Pericardium fibroblast (primary cell): ENCODE data around the gene PPARD. TPM values are rescaled to one million over a fixed set of nuclear protein-coding genes. Genes with fewer than 3 reads are reported as not detected.

ENCODE experiments used
- total RNA-seq: library from RNA; depleted of rRNA; stranded (reverse); fragments of >200 nt; gene quantifications from 2 replicates; pipeline ENCODE4 v1.2.3, GENCODE V29; 2015

Gene PPARD
- 13.9 and 17.5 TPM in 2 replicates for total RNA-seq

GRCh38 chr6:35342258-35343091, at the start of gene PPARD:
PPARD (plus strand) TSS chr6:35342558; CDS start chr6:35411088, 68,530 bp downstream.

GRCh38 chr6:35297601-35298481, 44.5 kb upstream of the PPARD start, which contains the start of gene DEF6:
DEF6 (plus strand) TSS chr6:35297818; CDS start chr6:35297857, 39 bp downstream.

GRCh38 chr6:35452183-35453090, 110.1 kb downstream of the PPARD start, which contains the start of gene FANCE:
FANCE (plus strand) TSS chr6:35452338; CDS start chr6:35452546, 208 bp downstream.

GRCh38 chr6:35468181-35468979, 126.0 kb downstream of the PPARD start, which contains the start of gene RPL10A:
RPL10A (plus strand) TSS chr6:35468401; CDS start chr6:35468435, 34 bp downstream.

Other genes starting within 250 kb of the PPARD start
- not detected in 2 replicates for gene TCP11, start 201.2 kb upstream of the PPARD start, total RNA-seq
- gene SCUBE3, start 128.6 kb upstream of the PPARD start, total RNA-seq = 3.7 and 4.2 TPM in 2 replicates
- gene ZNF76, start 82.8 kb upstream of the PPARD start, total RNA-seq = 12.3 and 16.1 TPM in 2 replicates
- gene DEF6, start 44.7 kb upstream of the PPARD start, total RNA-seq = 0.70 and 2.5 TPM in 2 replicates
- 4.9 and 5.0 TPM in 2 replicates for gene FANCE, start 109.8 kb downstream of the PPARD start, total RNA-seq
- 1,925 and 2,821 TPM in 2 replicates for gene RPL10A, start 125.8 kb downstream of the PPARD start, total RNA-seq
- gene TEAD3, start 154.5 kb downstream of the PPARD start, total RNA-seq = 14.9 and 29.2 TPM in 2 replicates
- not detected in 2 replicates for gene TULP1, start 170.3 kb downstream of the PPARD start, total RNA-seq